Ishikawa (cell line): ENCODE measurements around the gene STK36.

ENCODE experiments used
- CEBPB ChIP-seq: IDR thresholded peaks from 2 replicates; pipeline ENCODE4 v1.6.1; 2012
- EP300 ChIP-seq: IDR thresholded peaks from 2 replicates; pipeline ENCODE4 v1.6.1; 2012; ENCODE audit warnings: borderline replicate concordance
- RAD21 ChIP-seq: IDR thresholded peaks from 2 replicates; pipeline ENCODE4 v1.6.1; 2012; ENCODE audit warnings: low read depth
- TAF1 ChIP-seq: IDR thresholded peaks from 2 replicates; pipeline ENCODE4 v1.6.1; 2012; ENCODE audit warnings: low read depth, mild to moderate bottlenecking
- TEAD4 ChIP-seq: IDR thresholded peaks from 2 replicates; pipeline ENCODE4 v1.6.1; 2012
- YY1 ChIP-seq: IDR thresholded peaks from 2 replicates; pipeline ENCODE4 v1.6.1; 2012; ENCODE audit warnings: low read depth
- TF ChIP-seq, protein P1 (sequence below): IDR thresholded peaks from 2 replicates; pipeline ENCODE4 v1.6.1; 2012
- TF ChIP-seq, protein P2 (sequence below): IDR thresholded peaks from 2 replicates; pipeline ENCODE4 v1.6.1; 2012; ENCODE audit warnings: low read depth, mild to moderate bottlenecking

- no peak for TF ChIP-seq YY1
- TF ChIP-seq TAF1, result no peak
- no peak for TF ChIP-seq EP300
- no peak for TF ChIP-seq RAD21
- no peak for TF ChIP-seq CEBPB
- TF ChIP-seq, protein P1, sequence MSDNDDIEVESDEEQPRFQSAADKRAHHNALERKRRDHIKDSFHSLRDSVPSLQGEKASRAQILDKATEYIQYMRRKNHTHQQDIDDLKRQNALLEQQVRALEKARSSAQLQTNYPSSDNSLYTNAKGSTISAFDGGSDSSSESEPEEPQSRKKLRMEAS, result no peak
- TF ChIP-seq, protein P2, sequence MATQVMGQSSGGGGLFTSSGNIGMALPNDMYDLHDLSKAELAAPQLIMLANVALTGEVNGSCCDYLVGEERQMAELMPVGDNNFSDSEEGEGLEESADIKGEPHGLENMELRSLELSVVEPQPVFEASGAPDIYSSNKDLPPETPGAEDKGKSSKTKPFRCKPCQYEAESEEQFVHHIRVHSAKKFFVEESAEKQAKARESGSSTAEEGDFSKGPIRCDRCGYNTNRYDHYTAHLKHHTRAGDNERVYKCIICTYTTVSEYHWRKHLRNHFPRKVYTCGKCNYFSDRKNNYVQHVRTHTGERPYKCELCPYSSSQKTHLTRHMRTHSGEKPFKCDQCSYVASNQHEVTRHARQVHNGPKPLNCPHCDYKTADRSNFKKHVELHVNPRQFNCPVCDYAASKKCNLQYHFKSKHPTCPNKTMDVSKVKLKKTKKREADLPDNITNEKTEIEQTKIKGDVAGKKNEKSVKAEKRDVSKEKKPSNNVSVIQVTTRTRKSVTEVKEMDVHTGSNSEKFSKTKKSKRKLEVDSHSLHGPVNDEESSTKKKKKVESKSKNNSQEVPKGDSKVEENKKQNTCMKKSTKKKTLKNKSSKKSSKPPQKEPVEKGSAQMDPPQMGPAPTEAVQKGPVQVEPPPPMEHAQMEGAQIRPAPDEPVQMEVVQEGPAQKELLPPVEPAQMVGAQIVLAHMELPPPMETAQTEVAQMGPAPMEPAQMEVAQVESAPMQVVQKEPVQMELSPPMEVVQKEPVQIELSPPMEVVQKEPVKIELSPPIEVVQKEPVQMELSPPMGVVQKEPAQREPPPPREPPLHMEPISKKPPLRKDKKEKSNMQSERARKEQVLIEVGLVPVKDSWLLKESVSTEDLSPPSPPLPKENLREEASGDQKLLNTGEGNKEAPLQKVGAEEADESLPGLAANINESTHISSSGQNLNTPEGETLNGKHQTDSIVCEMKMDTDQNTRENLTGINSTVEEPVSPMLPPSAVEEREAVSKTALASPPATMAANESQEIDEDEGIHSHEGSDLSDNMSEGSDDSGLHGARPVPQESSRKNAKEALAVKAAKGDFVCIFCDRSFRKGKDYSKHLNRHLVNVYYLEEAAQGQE, result no peak
- TF ChIP-seq TEAD4, result no peak
Measured at GRCh38 chr2:218708086-218708485, 36.2 kb downstream of the STK36 start.
